Gastroesophageal sphincter (tissue), 3 donors: ENCODE measurements around the gene PTPRN2.

Experiments used
- CTCF ChIP-seq, 4 experiments: fragments of 200-600 bp in 2 of 4; fragments of 450-650 bp in 2 of 4; sonication (generic) in 1 of 4; IDR thresholded peaks; one replicate each; pipeline ENCODE4 v1.5.1; 2017 to 2019; ENCODE audit warnings: antibody characterized with exemption in 4 of 4, mild to moderate bottlenecking in 2 of 4, moderate library complexity in 2 of 4
- POLR2A ChIP-seq, 2 donors: fragments of 450-650 bp; IDR thresholded peaks; one replicate each; pipeline ENCODE4 v1.6.1; 2017; ENCODE audit warnings: antibody characterized with exemption in 2 of 2, mild to moderate bottlenecking in 2 of 2, moderate library complexity in 1 of 2
- POLR2AphosphoS5 ChIP-seq: sonication (generic); formaldehyde crosslinking; IDR thresholded peaks from one replicate; pipeline ENCODE4 v1.6.1; 2017; ENCODE audit warnings: antibody characterized with exemption

- TF ChIP-seq POLR2AphosphoS5 (no peak), CTCF (IDR thresholded peaks at IDR 0.05) (no peak), POLR2A (IDR thresholded peaks at IDR 0.05) (no peak)
These were observed 272.3 kb downstream of the PTPRN2 start for GRCh38 chr7:158315326-158315725.
